GM12872 (cell line): ENCODE data around the gene THOC5.

Experiments used
- TF ChIP-seq, protein P1 (sequence below): IDR thresholded peaks from 3 replicates; pipeline ENCODE4 v1.5.1; 2011; ENCODE audit warnings: low read depth, mild to moderate bottlenecking, low read length, moderate library complexity; ENCODE audit not compliant: insufficient read depth

The THOC5 gene

DNA sequence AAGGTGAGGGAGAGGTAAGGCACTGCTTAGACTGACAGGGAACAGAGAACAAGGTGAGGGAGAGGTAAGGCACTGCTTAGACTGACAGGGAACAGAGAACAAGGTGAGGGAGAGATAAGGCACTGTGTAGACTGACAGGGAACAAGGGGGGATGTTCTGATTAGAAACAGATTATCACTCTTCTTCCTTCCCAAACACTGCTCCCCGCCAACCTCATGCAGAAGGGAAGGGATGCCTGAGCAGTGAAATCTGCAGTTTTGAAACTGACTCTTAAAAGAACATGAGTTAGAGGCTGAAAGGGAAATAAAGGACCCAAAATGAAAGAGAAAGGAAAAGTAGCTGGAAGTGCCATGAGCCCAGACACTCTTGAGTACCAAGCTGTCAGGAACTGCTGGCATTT lies 43.7 kb downstream of the THOC5 start:
- TF ChIP-seq, protein P1, sequence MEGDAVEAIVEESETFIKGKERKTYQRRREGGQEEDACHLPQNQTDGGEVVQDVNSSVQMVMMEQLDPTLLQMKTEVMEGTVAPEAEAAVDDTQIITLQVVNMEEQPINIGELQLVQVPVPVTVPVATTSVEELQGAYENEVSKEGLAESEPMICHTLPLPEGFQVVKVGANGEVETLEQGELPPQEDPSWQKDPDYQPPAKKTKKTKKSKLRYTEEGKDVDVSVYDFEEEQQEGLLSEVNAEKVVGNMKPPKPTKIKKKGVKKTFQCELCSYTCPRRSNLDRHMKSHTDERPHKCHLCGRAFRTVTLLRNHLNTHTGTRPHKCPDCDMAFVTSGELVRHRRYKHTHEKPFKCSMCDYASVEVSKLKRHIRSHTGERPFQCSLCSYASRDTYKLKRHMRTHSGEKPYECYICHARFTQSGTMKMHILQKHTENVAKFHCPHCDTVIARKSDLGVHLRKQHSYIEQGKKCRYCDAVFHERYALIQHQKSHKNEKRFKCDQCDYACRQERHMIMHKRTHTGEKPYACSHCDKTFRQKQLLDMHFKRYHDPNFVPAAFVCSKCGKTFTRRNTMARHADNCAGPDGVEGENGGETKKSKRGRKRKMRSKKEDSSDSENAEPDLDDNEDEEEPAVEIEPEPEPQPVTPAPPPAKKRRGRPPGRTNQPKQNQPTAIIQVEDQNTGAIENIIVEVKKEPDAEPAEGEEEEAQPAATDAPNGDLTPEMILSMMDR: no peak

DNA sequence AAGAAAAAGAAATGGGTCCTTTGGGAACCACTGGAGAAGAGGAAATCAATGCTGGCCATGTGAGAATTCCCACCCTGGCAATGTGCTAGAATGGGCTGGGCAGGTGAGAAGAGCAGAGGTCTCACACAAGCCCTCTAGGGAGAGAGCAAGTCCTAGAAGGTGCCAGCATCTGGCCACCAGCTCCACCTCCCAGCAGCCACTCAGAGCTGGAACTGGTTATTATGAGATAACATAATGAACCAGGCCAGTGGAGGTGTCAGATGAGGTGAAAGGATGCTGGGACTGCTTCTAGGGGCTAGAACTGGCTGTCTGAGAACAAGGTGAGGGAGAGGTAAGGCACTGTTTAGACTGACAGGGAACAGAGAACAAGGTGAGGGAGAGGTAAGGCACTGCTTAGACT lies 44.3 kb downstream of the THOC5 start:
- TF ChIP-seq, protein P1: no peak

DNA sequence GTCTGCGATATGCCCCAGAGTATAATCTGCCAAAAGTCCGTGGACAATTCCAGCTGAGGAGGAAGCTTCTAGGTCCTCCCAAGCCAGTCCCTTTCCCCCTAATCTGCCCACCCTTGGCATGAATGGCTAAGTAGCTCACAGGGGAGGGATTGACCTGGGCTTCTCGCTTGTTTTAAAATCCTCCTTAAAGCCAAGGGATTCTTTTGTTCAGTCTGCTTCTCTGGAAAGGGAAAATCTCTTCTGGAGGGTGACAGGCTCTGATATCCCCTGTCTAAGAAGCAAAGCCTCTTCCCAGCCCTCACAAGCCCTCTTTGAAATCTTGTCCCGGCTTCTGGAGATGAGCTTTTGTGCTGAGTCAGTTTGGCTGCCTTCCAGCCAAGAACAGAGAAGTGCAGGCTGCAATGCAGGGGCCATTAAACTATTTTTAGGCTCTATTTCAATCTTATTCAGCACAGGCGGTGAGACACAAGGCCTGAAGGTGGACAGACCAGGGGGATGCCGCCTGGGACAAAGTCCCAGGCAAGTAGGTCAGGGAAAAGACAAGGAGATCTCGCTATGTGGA lies 49.7 kb downstream of the THOC5 start:
- TF ChIP-seq, protein P1: no peak

DNA sequence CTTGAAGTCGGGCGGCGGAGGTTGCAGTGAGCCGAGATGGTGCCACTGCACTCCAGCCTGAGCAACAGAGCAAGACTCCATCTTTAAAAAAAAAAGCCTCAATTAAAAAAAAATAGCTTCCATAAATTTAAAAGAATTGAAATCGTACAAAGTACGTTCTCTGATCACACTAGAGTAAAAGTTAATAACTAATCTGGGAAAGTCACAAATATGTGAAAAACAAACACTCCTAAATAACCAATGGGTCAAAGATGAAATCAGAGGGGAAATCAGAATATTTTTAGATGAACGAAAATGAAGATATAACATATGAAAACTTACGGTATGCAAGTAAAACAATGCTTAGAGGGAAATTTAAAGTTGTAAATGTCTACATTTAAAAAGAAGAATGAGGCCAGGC lies 53.7 kb downstream of the THOC5 start:
- TF ChIP-seq, protein P1: no peak

DNA sequence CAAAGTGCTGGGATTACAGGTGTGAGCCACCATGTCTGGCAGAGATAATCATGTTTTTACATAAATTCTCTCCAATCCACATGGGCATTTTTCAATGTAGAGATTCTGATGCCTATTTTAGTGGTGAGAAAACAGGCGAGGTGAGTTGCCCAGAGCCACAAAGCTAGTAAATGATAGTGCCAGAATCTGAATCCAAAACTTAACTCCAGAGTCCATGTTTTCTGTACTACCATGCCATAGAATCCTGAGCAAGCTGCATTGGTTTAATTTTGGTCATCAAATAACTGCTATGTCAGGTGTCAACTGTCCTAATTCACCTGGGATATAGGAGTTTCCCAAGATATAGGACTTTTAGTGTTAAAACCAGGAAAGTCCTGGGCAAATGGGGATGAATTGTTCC lies 59.9 kb downstream of the THOC5 start:
- TF ChIP-seq, protein P1: no peak

DNA sequence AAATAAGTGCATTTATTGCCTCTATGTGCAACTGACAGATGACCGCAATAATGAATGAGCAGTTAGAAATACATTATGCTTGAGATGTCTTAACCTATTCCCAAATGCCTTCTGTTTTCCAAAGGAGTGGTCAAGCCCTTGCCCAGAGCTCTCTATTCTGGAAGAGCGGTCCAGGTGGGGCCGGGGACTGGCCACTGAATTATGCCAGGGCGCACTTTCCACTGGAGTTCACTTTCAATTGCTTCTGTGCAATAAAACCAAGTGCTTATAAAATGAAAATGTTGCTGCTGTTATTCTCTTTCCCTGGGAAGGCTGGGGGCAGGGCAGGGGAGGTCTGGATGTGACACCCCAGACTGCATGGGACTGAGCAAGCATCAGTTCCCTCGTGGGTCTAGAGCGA lies 62.5 kb downstream of the THOC5 start:
- TF ChIP-seq, protein P1: no peak

DNA sequence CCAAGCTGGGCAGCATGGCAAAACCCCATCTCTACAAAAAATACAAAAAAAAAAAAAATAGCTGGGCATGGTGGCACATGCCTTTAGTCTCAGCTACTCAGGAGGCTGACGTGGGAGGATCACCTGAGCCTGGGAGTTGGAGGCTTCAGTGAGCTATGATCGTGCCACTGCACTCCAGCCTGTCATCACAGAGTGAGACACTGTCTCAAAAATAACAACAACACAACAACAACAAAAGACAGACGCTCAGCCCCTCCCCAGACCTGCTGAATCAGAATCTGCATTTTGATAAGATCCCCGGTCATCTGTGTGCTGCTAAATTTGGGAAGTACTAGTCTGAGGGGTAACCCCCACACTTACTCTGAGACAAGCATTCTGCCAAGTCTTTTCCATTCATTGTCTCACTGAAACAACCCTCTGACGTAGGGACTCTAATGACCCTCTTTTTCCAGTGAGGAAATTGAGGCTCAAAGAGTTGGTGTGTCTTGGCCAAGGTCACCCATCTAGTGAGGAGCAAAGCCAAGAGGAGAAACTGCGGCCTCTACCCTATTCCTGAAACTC lies 66.1 kb downstream of the THOC5 start:
- TF ChIP-seq, protein P1: no peak
